GM12874 (cell line): ENCODE results near the gene MRPL51.

Experiments used
- CTCF ChIP-seq: IDR thresholded peaks from 2 replicates; pipeline ENCODE4 v1.5.1; 2011; ENCODE audit warnings: low read depth, mild to moderate bottlenecking, control low read depth, low read length, moderate library complexity; ENCODE audit not compliant: insufficient read depth

Gene MRPL51

DNA sequence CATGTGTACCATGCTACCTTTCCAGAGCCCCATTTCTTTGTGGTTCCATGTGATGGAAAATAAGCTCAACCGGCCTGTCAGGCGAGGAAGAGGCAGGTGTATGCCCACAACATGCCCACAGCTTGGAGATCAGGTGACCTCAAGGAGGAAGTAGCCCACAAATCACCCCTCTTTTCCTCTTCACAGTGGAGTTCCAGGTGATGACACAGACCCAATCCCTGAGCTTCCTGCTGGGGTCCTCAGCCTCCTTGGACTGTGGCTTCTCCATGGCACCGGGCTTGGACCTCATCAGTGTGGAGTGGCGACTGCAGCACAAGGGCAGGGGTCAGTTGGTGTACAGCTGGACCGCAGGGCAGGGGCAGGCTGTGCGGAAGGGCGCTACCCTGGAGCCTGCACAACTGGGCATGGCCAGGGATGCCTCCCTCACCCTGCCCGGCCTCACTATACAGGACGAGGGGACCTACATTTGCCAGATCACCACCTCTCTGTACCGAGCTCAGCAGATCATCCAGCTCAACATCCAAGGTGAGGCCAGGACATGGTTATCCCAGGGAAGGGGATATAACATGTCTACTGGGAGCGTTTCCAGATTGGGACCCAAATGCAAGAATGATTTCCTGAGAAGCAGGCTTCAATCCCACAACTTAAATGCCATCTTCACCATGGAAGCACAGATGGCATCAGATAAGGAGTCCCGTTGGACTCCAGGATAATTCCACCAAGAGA, 35.7 kb downstream of the MRPL51 start:
- no peak for TF ChIP-seq CTCF

GRCh38 chr12:6452944-6453630, 40.0 kb downstream of the MRPL51 start:
- TF ChIP-seq CTCF, result no peak

DNA sequence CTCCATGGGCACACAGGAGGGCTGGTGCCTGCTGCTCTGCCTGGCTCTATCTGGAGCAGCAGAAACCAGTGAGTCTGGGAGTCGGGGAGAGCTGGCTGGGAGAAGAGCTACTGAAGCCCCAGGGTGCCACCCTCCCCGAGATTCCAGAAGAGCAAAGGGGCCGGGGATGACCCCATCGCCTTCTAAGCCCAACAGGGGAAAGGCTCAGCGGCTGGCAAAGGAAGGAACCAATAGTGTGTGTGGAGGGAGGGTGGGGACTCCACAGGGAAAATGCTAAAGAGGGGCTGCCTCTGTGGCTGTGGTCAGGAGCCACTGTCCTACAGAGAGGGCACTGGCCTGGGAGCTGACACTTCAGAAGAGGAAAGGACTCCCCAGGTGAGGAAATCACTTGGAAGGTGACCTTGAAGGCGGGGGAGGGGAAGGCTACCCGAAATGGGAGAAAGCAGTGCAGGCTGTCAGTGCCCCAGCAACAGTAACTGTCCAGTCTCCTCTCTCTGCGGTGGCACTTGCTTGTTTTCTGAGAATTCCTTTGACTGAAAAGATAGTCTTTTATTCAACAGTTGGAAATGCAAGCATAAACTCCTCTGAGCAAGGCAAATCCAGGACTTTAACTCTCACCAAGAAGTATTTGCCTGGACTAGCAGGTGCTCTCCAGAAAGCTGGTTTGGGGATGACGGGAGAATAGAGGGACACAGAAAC, 40.7 kb downstream of the MRPL51 start:
- no peak for TF ChIP-seq CTCF

GRCh38 chr12:6451348-6452244, 41.5 kb downstream of the MRPL51 start, which contains the start of gene TAPBPL:
TAPBPL (plus strand) TSS chr12:6452042; CDS start chr12:6452249, 207 bp downstream.
- TF ChIP-seq CTCF, result no peak

DNA sequence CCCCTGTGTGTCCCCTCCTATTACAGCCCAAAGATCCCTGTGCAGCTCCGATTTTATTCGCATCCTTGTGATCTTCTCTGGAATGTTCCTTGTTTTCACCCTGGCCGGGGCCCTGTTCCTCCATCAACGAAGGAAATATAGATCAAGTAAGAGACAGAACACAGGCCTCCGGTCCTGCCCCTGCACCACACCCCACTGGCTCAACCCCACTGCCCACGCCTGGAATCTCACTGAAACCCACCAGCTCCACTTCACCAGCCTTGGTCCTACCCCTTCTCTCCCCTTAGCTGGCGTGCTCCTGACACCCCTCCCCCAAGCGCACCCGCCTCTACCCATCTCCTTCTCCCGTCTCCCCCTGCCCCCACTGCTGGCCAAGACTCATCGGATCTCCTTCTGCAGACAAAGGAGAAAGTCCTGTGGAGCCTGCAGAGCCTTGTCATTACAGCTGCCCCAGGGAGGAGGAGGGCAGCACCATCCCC, 42.2 kb downstream of the MRPL51 start:
- no peak for TF ChIP-seq CTCF

GRCh38 chr12:6450091-6450868, 42.8 kb downstream of the MRPL51 start:
- no peak for TF ChIP-seq CTCF
